SHP77 (cell line): Measurements from ENCODE around the gene SMAD3.

Experiments
- DNase-seq, 2 experiments: peaks; one replicate each; lab custom pipeline; 2025; lab: John Stamatoyannopoulos, UW

SMAD3 gene

GRCh38 chr15:67180514-67181191 lies 115.3 kb downstream of the SMAD3 start:
- DNase-seq = no peak

GRCh38 chr15:67181221-67181639 lies 115.8 kb downstream of the SMAD3 start:
- DNase-seq = no peak

- DNase-seq = no peak
These were observed 118.2 kb downstream of the SMAD3 start for GRCh38 chr15:67183443-67184169.

GRCh38 chr15:67184208-67184925 lies 119.0 kb downstream of the SMAD3 start:
- DNase-seq = no peak

- no peak for DNase-seq
These were observed 119.6 kb downstream of the SMAD3 start for GRCh38 chr15:67185051-67185450.

GRCh38 chr15:67185621-67186225 lies 120.3 kb downstream of the SMAD3 start:
- DNase-seq = no peak

- no peak for DNase-seq
These were observed 120.8 kb downstream of the SMAD3 start for GRCh38 chr15:67186226-67186649.

GRCh38 chr15:67186688-67187087 lies 121.3 kb downstream of the SMAD3 start:
- no peak for DNase-seq

- no peak for DNase-seq
These were observed 122.0 kb downstream of the SMAD3 start for GRCh38 chr15:67187351-67187854.

GRCh38 chr15:67188551-67189218 lies 123.3 kb downstream of the SMAD3 start:
- DNase-seq = no peak

GRCh38 chr15:67189326-67190051 lies 124.1 kb downstream of the SMAD3 start:
- no peak for DNase-seq

GRCh38 chr15:67190326-67190725 lies 124.9 kb downstream of the SMAD3 start:
- DNase-seq = no peak

- no peak for DNase-seq
These were observed 125.4 kb downstream of the SMAD3 start for GRCh38 chr15:67190813-67191212.

- DNase-seq = no peak
These were observed 126.9 kb downstream of the SMAD3 start for GRCh38 chr15:67192185-67192820.

- no peak for DNase-seq
These were observed 128.0 kb downstream of the SMAD3 start for GRCh38 chr15:67193223-67193990.

- no peak for DNase-seq
These were observed 129.0 kb downstream of the SMAD3 start for GRCh38 chr15:67194171-67195114.

GRCh38 chr15:67195305-67195704 lies 129.9 kb downstream of the SMAD3 start:
- DNase-seq = no peak

GRCh38 chr15:67196222-67196621 lies 130.8 kb downstream of the SMAD3 start:
- no peak for DNase-seq
